ENCODE data around the gene PRDX6.

Gene PRDX6, protein sequence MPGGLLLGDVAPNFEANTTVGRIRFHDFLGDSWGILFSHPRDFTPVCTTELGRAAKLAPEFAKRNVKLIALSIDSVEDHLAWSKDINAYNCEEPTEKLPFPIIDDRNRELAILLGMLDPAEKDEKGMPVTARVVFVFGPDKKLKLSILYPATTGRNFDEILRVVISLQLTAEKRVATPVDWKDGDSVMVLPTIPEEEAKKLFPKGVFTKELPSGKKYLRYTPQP

DNA sequence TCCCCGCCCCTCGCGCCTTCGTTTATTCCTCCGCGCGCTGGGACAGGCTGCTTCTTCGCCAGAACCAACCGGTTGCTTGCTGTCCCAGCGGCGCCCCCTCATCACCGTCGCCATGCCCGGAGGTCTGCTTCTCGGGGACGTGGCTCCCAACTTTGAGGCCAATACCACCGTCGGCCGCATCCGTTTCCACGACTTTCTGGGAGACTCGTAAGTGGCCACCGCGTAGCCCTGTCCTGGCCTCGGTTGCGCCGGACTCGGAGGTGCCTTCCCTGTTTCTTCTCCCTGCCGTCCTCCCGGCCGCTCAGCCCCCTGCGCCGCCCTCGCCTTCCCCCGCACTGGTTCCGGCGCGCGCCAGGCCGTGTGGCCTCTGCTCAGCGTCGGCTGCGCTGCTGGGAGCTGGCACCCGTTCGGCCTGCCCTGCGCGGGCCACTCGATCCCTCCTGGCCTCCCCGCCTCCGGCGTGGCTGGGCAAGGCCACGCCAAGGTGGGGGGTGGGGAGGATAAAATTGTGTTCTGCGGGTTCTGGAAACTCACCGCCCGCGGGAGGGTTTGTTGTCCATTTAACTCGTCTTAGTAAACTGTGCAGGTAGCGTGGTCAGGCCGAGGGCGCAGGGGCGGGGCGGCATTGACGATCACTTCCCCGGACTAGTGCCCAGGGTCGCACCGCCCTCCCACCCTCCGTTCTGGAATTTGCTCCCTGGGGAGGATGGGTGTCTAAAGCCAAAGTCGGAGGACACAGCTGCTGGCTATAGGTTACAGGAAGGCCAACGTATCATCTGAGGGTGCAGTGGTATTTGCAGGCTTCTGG, at the start of gene PRDX6:
PRDX6 (plus strand) TSS at position 50 of the 808 bp plus-strand sequence; CDS start at position 113, 63 bp downstream.
- peaks cover 70% of the 10 kb centered on the region for H3K4me1 Mint-ChIP-seq (ENCODE audit: low read depth)
- H3K36me3 Mint-ChIP-seq (ENCODE audit: low read depth): peaks cover 65% of the 10 kb centered on the region
- H3K4me3 Mint-ChIP-seq: peak within 1 kb of the TSS; percentile 92
- H3K27me3 Mint-ChIP-seq: no peaks in the 10 kb centered on the region
- no peak for DNase-seq
- H3K27ac Mint-ChIP-seq: peak within 1 kb of the TSS; percentile 93
- no peaks in the 10 kb centered on the region for H3K9me3 Mint-ChIP-seq

DNA sequence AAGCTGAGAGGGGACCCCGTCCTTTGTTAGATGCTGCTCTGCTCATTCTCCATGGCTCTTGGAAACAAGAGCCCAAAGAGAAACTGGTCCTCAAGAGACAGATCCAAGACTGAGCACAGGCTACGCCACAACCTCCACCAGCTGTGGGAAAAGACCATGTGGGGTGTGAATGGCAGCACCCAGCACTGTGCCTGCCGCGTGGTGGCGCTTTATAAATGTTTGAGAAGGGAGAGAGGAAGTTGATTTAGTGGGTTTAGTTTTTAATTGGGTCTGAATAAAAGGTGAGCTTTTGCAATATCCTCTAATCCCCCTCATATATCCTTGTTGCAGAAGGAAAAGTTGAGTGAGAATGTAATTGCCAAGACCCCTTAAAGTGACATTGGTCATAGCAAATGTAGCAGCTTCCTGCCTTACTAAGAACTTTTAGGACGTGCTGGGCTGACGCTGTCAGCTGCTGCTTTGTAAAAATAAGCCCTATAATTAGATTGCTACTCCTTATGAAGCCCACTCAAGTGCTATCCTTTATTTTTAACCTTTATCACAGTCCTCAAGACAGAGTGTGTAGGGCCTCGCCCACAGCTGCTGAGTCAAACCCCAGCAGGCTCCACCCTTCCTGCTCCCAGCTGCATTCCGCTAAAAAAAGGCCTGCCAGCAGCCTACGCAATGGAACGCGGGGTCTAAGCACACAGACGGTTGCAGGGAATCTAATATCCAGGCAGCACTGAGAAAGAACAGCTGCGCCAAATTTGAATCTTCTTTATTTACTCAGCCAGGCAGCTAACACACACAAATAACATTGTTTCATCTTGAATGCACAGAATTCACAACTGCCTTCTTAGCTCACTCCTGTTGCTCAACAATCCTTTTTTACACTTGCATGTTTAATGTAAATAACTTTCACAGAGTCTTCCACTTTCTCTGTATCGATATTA, 47.4 kb upstream of the PRDX6 start:
- Mint-ChIP-seq H3K4me3 (peak overlapping the region; percentile 54), H3K27me3 (no peaks in the 10 kb centered on the region), H3K36me3 (ENCODE audit: low read depth) (no peaks in the 10 kb centered on the region), H3K4me1 (ENCODE audit: low read depth) (peaks cover 32% of the 10 kb centered on the region), H3K27ac (peak overlapping the region; percentile 91), H3K9me3 (no peaks in the 10 kb centered on the region)
- peak; percentile 77 for DNase-seq

GRCh38 chr1:173430677-173431303, 46.3 kb upstream of the PRDX6 start:
- Mint-ChIP-seq H3K4me3 (no peak overlapping the region), H3K9me3 (no peaks in the 10 kb centered on the region), H3K27ac (no peak overlapping the region), H3K36me3 (ENCODE audit: low read depth) (no peaks in the 10 kb centered on the region), H3K4me1 (ENCODE audit: low read depth) (peaks cover 32% of the 10 kb centered on the region), H3K27me3 (no peaks in the 10 kb centered on the region)
- DNase-seq: no peak

DNA sequence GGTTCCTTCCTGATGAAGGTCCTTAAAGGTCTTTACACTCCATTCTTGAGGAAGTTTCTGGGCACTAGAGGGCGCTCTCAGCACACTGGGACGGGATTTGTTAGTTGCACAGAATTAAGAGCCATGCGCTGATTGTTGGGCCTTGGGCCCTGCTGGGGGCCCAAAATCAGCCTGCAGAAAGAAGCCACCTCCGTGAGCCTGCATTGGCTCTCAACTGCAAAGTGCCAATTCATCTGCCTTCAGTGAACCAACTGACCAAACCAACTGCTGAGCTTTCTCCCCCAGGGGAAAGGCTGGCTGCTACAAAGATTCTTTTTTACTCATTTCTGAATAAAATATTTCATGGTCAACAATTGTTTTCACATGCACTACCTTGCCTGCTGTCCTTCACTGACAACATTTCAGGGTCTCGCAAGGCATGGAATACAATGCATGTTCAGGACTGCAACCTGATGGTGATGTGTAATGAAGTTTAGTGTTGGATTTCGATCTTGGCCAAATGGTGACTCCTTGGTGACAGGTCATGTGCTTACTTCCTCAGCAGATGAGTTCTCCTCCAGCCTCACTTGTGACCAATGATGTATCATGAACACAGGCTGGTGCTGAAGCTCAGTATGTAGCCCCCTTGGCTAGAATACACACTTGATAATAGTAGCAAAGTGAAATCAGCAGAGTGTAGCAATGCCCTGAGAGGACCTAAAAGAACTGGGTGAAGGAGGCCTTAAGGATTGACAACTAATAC, 45.7 kb upstream of the PRDX6 start:
- H3K27me3 Mint-ChIP-seq: no peaks in the 10 kb centered on the region
- DNase-seq: peak; percentile 88
- no peaks in the 10 kb centered on the region for H3K9me3 Mint-ChIP-seq
- no peak overlapping the region for H3K4me3 Mint-ChIP-seq
- peaks cover 32% of the 10 kb centered on the region for H3K4me1 Mint-ChIP-seq (ENCODE audit: low read depth)
- H3K27ac Mint-ChIP-seq: no peak overlapping the region
- no peaks in the 10 kb centered on the region for H3K36me3 Mint-ChIP-seq (ENCODE audit: low read depth)

- DNase-seq: no peak
- Mint-ChIP-seq H3K4me1 (ENCODE audit: low read depth) (peaks cover 32% of the 10 kb centered on the region), H3K4me3 (no peak overlapping the region), H3K27me3 (no peaks in the 10 kb centered on the region), H3K27ac (no peak overlapping the region), H3K9me3 (no peaks in the 10 kb centered on the region), H3K36me3 (ENCODE audit: low read depth) (no peaks in the 10 kb centered on the region)
Observed at GRCh38 chr1:173432331-173432730, 44.8 kb upstream of the PRDX6 start.

- Mint-ChIP-seq H3K4me3 (no peak overlapping the region), H3K27ac (peak overlapping the region; percentile 5), H3K36me3 (ENCODE audit: low read depth) (peaks cover 3% of the 10 kb centered on the region)
Observed at GRCh38 chr1:173433751-173434326, 43.3 kb upstream of the PRDX6 start.

GRCh38 chr1:173436841-173437428, 40.2 kb upstream of the PRDX6 start:
- H3K9me3 Mint-ChIP-seq: no peaks in the 10 kb centered on the region
- no peak overlapping the region for H3K27ac Mint-ChIP-seq
- H3K27me3 Mint-ChIP-seq: no peaks in the 10 kb centered on the region
- no peak for DNase-seq
- H3K4me3 Mint-ChIP-seq: no peak overlapping the region
- H3K36me3 Mint-ChIP-seq (ENCODE audit: low read depth): peaks cover 23% of the 10 kb centered on the region
- H3K4me1 Mint-ChIP-seq (ENCODE audit: low read depth): peaks cover 5% of the 10 kb centered on the region

More at GRCh38 chr1:173433751-173434326, 43.3 kb upstream of the PRDX6 start:
- no peaks in the 10 kb centered on the region for H3K27me3 Mint-ChIP-seq
- peaks cover 30% of the 10 kb centered on the region for H3K4me1 Mint-ChIP-seq (ENCODE audit: low read depth)
- no peaks in the 10 kb centered on the region for H3K9me3 Mint-ChIP-seq
- DNase-seq: no peak

DNA sequence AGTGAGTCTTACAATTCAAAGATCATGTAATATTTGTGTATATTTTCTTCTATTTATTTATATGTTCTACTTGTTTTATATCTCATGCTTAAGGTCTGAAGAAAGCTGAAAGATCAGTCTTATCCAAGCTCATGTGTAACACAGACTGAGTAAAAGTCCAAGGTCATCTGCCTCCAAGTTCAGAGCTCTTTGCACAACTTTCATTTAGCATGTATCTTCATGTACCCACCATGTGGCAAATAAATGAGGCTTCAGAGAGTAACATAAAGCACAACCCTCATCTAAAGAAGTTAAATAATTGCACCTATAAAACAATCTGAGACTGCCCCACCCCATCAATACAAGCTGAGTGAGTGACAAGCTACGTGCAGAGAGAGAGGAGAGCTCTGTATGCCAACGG, 38.5 kb upstream of the PRDX6 start:
- Mint-ChIP-seq H3K36me3 (ENCODE audit: low read depth) (peaks cover 25% of the 10 kb centered on the region), H3K27ac (no peak overlapping the region)

DNA sequence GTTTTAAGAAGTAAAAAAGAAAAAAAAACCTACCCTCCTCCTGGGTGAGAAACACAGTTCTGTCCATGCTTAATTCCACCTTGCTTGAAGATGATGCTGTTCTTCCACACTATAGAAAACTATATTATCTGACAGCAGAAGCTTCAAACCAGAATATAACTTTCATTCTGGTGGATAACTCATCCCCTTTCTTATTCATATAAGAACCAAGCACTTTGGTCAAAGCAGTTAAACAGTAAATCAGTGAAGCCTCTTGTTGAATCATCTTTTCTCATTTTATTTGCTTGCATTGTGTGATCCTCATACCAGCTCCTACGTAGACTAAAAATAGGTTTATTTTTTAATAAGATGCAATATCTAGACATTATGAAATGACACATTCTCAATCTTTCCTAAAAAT, 36.7 kb upstream of the PRDX6 start:
- DNase-seq: no peak
- H3K27ac Mint-ChIP-seq: no peak overlapping the region
- no peaks in the 10 kb centered on the region for H3K9me3 Mint-ChIP-seq
- peaks cover 26% of the 10 kb centered on the region for H3K36me3 Mint-ChIP-seq (ENCODE audit: low read depth)
- H3K4me3 Mint-ChIP-seq: no peak overlapping the region
- H3K27me3 Mint-ChIP-seq: no peaks in the 10 kb centered on the region
- H3K4me1 Mint-ChIP-seq (ENCODE audit: low read depth): peaks cover 18% of the 10 kb centered on the region

More for the DNA sequence above, 38.5 kb upstream of the PRDX6 start:
- no peaks in the 10 kb centered on the region for H3K9me3 Mint-ChIP-seq
- no peaks in the 10 kb centered on the region for H3K27me3 Mint-ChIP-seq
- no peak for DNase-seq
- no peak overlapping the region for H3K4me3 Mint-ChIP-seq
- peaks cover 6% of the 10 kb centered on the region for H3K4me1 Mint-ChIP-seq (ENCODE audit: low read depth)

- Mint-ChIP-seq H3K9me3 (peaks cover 20% of the 10 kb centered on the region), H3K4me3 (no peak overlapping the region), H3K27me3 (no peaks in the 10 kb centered on the region), H3K36me3 (ENCODE audit: low read depth) (peaks cover 54% of the 10 kb centered on the region), H3K27ac (peak overlapping the region; percentile 2), H3K4me1 (ENCODE audit: low read depth) (peaks cover 26% of the 10 kb centered on the region)
- DNase-seq: no peak
Observed at GRCh38 chr1:173444757-173445156, 32.4 kb upstream of the PRDX6 start.

- H3K4me1 Mint-ChIP-seq (ENCODE audit: low read depth): peaks cover 27% of the 10 kb centered on the region
- H3K9me3 Mint-ChIP-seq: peaks cover 20% of the 10 kb centered on the region
- peaks cover 52% of the 10 kb centered on the region for H3K36me3 Mint-ChIP-seq (ENCODE audit: low read depth)
- H3K4me3 Mint-ChIP-seq: no peak overlapping the region
- peak overlapping the region; percentile 2 for H3K27ac Mint-ChIP-seq
- no peak for DNase-seq
- no peaks in the 10 kb centered on the region for H3K27me3 Mint-ChIP-seq
Observed at GRCh38 chr1:173445164-173445563, 32.0 kb upstream of the PRDX6 start.

GRCh38 chr1:173445656-173446055, 31.5 kb upstream of the PRDX6 start:
- no peak overlapping the region for H3K27ac Mint-ChIP-seq
- H3K9me3 Mint-ChIP-seq: peaks cover 20% of the 10 kb centered on the region
- H3K27me3 Mint-ChIP-seq: no peaks in the 10 kb centered on the region
- H3K36me3 Mint-ChIP-seq (ENCODE audit: low read depth): peaks cover 52% of the 10 kb centered on the region
- H3K4me1 Mint-ChIP-seq (ENCODE audit: low read depth): peaks cover 27% of the 10 kb centered on the region
- DNase-seq: no peak
- no peak overlapping the region for H3K4me3 Mint-ChIP-seq

- H3K27ac Mint-ChIP-seq: no peak overlapping the region
- peaks cover 42% of the 10 kb centered on the region for H3K36me3 Mint-ChIP-seq (ENCODE audit: low read depth)
- H3K27me3 Mint-ChIP-seq: no peaks in the 10 kb centered on the region
- no peak overlapping the region for H3K4me3 Mint-ChIP-seq
- peaks cover 29% of the 10 kb centered on the region for H3K4me1 Mint-ChIP-seq (ENCODE audit: low read depth)
- peaks cover 20% of the 10 kb centered on the region for H3K9me3 Mint-ChIP-seq
- no peak for DNase-seq
Observed at GRCh38 chr1:173447224-173447623, 29.9 kb upstream of the PRDX6 start.
